Measurements from ENCODE around the gene P2RY6. TPM values are rescaled to one million over a fixed set of nuclear protein-coding genes. Genes with fewer than 3 reads are reported as not detected.

P2RY6 gene
- total RNA-seq, 2 donors from 2014 or later: 2.0 to 4.4 TPM

DNA sequence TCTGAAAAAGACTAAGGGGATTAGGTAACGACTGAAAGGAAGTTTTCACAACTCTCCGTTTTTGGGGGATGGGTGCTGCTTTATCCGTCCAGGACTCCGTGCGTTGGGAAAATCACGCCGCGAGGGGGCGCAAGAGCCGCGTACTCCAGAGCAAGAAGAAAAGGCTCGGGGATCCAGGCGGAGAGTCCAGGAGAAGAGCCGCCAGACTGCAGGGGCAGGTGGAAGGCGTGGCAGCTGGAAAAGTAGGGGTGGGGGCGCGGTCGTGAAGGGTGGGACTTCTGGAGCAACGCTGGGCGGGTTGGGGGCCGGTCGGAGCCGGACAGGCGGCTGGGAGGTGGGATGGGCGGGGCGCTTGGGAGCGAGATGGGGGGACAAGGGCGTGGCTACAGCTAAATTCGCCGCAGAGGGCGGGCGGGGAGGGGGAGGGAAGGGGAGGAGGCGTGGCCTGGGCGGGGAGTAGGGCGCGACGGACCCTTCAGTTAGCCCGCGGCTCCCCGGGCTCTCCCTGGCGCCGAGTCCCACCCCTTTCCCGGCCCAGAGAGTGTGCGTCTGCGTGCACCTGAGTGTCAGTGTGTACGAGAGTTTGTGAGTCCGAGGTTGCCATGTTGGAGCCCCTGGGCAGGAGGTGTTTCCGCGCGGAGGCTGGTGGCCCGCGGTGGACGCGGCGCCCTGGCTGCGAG is 35.3 kb downstream of the P2RY6 start:
- intact Hi-C loops (cut with DNase I): loop anchor here in 1 of 2 donors (1.0 to 5.0 kb wide), 2 partner anchors 28 to 85 kb away; no protein-coding TSS in a partner anchor
- ATAC-seq (peak; percentile 62 to 75), DNase-seq (peak; percentile 98)

DNA sequence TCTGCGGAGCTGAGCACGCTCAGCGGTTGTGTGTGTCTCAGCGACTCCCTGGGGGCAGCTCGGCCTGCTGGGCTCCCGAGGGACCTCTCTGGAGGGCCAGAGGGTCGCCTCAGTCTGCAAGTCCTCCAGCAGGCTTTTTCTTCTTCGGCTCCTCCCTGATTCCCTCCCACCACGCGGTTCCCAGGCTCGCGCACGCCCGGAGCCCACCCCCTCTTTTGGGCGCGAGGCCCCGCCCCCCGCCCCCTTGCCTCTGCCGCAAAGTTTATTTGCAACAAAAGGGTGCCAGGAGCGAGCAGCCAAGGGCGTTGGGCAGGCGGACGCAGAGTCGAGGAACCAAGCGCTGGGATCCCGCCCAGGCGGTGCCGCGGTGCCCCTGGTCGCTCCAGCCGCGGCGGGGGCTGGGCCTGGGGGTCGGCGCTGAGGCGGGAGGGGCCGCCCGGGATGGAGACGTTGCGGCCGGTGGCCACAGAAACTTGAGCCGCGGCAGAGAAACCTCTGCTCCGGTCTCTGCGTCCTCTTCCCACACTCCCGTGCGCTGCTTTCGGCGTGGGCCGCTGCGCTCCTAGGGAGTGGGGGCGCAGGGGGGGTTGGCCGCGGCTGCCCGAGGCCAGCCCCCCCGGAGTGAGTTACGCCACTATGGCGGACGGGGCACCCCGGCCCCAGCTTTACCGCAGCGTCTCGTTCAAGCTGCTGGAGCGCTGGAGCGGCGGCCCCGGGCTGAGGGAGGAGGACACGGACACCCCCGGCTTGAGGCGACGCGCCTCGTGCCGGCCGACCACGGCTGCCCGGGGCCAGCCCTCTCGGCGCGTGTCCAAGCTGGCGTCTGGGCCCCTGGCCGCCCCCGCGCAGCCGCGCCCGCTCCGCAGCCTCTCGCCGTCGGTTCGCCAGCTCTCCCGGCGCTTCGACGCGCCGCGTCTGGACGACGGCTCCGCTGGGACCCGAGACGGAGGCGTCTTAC is 36.1 kb downstream of the P2RY6 start, which contains the start of gene ARHGEF17:
Gene ARHGEF17, plus strand, starts transcription at position 274 of the 958 bp plus-strand sequence. Its CDS starts 363 bp downstream, at position 637.
- peak; percentile 80 for DNase-seq
- ATAC-seq: peak; percentile 51 to 56
- intact Hi-C loops (cut with DNase I): loop anchor here in 1 of 2 donors (5.0 kb wide), 1 partner anchor 84 kb away; no protein-coding TSS in a partner anchor

DNA sequence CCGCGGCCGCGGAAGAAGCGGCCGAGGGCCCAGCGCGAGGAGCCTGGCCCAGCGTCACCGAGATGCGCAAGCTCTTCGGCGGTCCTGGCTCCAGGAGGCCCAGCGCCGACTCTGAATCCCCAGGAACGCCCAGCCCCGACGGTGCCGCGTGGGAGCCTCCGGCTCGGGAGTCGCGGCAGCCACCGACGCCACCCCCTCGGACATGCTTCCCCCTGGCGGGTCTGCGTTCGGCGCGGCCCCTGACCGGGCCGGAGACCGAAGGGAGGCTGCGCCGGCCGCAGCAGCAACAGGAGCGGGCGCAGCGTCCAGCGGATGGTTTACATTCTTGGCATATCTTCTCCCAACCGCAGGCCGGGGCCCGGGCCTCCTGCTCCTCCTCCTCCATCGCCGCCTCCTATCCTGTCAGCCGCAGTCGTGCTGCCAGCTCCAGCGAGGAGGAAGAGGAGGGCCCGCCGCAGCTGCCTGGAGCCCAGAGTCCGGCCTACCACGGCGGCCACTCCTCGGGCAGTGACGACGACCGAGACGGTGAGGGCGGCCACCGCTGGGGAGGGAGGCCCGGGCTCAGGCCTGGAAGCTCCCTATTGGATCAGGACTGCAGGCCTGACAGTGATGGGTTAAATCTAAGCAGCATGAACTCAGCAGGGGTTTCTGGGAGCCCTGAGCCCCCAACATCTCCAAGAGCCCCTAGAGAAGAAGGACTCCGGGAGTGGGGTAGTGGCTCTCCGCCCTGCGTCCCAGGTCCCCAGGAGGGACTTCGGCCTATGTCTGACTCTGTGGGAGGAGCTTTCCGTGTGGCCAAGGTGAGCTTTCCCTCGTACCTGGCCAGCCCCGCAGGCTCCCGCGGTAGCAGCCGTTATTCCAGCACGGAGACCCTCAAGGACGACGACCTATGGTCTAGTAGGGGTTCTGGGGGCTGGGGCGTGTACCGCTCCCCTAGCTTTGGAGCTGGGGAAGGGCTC is 37.1 kb downstream of the P2RY6 start:
- ATAC-seq (peak; percentile 75), DNase-seq (peak; percentile 94)
- intact Hi-C loops (cut with DNase I): loop anchor here in 1 of 2 donors (5.0 kb wide), 1 partner anchor 83 kb away; no protein-coding TSS in a partner anchor

DNA sequence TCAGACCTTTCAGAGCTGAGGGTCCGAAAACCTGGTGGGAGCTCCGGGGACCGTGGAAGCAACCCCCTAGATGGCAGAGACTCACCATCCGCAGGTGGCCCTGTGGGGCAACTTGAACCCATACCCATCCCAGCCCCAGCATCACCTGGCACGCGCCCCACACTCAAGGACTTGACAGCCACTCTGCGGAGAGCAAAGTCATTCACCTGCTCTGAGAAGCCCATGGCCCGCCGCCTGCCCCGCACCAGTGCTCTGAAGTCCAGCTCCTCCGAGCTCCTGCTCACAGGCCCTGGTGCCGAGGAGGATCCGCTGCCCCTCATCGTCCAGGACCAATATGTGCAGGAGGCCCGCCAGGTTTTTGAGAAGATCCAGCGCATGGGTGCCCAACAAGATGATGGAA is 37.9 kb downstream of the P2RY6 start:
- ATAC-seq (no peak), DNase-seq (no peak)
- intact Hi-C loops (cut with DNase I): no loop called here

DNA sequence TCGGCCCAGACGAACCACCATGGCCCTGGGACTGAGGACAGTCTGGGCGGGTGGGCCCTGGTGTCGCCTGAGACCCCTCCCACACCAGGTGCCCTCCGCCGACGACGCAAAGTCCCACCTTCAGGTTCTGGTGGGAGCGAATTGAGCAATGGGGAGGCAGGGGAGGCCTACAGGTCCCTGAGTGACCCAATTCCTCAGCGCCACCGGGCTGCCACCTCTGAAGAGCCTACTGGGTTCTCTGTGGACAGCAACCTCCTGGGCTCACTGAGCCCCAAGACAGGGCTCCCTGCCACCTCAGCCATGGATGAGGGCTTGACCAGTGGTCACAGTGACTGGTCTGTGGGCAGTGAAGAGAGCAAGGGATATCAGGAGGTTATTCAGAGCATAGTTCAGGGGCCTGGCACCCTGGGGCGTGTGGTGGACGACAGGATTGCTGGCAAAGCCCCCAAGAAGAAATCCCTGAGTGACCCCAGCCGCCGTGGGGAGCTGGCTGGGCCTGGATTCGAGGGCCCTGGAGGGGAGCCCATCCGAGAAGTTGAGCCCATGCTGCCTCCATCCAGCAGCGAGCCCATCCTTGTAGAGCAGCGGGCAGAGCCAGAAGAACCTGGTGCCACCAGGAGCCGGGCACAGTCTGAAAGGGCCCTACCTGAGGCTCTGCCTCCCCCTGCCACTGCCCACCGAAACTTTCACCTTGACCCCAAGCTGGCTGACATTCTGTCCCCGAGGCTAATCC is 38.7 kb downstream of the P2RY6 start:
- no peak for ATAC-seq
- no peak for DNase-seq
- intact Hi-C loops (cut with DNase I): no loop called here

DNA sequence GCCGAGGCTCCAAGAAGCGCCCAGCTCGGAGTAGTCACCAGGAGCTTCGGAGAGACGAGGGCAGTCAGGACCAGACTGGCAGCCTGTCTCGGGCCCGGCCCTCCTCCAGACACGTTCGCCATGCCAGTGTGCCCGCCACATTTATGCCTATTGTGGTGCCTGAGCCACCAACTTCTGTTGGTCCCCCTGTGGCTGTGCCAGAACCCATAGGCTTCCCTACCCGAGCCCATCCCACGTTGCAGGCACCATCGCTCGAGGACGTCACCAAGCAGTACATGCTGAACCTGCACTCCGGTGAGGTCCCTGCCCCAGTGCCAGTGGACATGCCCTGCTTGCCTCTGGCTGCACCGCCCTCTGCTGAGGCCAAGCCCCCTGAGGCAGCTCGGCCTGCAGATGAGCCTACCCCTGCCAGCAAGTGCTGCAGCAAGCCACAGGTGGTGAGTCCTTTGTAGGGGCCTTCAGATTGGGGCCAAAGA is 39.3 kb downstream of the P2RY6 start:
- DNase-seq: no peak
- no peak for ATAC-seq
- intact Hi-C loops (cut with DNase I): no loop called here

DNA sequence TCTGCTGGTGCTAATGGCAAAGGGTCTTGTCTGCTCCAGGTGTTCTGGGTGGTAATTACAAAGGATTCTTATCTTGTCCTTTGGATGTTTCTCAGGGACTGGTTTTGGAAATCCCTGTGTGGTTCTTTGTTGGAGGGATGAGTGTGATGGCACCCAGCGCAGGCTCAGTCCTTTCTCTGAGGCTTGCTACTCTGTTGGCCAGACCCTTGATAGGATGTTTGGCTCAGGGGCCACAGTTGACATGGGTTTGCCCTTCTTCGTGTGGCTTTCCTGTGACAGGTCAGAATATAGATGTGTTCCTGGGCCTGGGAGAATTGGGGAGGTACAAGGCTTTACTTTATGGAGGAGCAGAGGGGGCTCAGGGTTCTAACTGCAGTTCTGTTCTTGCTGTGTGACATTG is 39.9 kb downstream of the P2RY6 start:
- ATAC-seq (no peak), DNase-seq (no peak)
- intact Hi-C loops (cut with DNase I): no loop called here

DNA sequence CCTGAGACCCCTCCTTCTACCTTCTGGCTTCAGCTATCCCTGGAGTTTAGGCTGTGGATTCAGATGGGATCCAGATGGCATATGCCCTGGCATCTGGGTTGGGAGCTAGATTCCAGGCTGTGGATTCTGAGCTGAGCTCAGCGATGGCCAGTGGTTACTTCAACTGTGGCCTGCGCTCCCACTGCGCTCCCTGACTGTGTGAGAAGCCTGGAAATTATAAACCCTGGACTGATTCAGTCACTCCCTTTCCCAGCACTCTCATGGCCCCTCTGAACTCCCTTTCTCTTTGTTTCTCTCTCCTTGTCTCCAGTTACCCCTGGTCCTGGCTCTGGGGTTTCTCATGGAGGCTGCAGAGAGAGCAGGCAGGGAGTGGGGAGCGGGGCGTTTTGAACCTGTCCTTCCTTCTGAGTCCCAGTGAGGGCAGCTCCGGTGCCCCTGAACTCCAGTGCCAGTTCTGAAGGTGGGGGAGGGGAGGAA is 40.8 kb downstream of the P2RY6 start:
- DNase-seq (no peak), ATAC-seq (no peak)
- intact Hi-C loops (cut with DNase I): no loop called here

DNA sequence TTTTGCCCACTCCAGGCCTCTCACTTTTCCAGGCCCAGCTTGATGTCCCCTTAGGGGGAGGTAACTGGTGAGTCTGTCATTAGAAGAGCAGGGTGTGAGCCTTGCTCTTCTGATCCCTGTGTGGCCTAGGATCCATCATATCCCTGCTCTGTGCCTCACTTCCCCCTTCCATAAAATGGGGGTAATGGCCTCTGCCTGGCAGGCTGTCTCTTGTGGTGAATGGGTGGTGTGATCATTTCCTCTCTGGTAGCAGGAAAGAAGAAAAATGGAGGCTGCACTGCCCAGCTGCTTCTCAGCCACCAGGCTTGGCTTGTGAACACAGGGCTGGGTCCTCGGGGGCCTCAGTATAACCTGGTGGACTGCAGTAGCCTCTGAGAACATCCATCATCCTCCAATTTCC is 41.5 kb downstream of the P2RY6 start:
- ATAC-seq: no peak
- intact Hi-C loops (cut with DNase I): no loop called here
- no peak for DNase-seq

DNA sequence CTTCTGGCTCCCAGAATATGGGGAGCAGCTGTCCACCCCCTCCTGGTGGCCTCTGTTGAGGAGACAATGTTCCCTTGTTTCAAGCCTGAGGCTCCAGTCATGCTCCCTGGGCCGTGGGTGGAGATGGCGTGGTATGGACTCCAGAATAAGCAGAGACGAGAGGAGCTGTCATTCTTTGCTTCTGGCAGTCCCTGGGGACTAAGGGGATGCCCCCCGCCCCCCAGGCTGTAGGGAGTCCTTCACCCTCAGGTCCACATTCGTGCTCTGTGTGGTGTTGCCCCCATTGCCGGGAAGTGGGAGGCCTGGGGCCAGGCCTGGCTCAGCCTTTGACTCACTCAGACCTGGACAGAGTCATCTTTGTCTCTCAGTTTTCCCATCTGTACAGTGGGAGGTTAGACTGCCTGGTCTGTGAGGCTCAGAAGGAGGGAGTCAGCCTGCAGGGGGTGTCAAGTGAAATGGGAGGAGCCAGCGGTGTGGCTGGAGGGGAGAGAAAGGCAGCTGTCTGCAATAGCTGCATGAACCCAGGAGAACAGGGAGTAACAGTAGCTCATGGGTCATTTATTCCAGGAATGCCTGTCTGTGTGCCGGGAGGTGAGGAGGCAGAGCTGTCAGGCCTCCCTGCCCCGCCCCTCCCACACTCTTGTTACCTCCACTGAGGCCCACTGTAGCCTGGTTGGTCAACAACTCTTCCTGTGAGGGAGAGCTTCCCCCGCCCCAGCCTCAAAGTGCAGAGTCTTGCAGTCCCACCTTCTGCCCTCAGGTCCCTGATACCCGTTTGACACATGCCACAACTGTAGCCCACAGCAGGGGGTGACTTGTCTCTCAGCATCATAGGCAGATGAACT is 42.2 kb downstream of the P2RY6 start:
- ATAC-seq (peak; percentile 19 to 70), DNase-seq (peak; percentile 62)
- intact Hi-C loops (cut with DNase I): no loop called here

DNA sequence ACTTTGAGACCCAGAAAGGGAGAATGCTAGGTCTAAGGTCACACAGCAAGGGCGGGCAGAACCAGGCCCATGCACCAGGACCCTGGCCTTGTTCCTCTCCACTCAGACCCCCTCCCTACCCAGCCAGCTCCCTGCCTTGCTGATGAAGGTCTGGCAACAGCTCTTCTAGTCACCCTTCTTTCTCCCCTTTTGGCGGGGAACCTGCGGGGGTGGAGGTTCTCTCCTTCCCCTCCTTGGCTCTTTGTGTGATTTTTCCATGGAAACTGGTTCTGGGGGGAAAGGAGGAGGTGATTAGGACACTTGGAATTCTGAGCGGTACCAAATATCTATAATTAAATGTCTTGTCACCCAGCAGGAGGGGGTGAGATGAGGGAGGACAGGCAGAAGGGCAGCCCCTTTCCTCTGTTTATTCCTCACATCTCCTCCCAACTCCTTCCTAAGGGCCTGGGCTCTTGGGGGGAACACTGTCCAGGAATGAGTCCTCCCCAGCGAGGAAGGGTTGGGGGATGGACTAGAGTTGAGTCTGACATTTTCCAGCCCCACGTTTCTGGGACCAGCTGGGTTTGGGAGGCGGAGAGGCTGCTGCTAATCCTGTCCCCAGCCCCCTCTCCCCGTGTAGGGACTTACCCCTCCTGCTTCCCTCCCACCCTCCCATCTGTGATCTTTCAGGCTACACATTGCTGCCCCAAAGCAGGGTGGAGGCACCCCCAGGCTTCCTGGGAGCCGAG is 43.3 kb downstream of the P2RY6 start:
- no peak for DNase-seq
- intact Hi-C loops (cut with DNase I): no loop called here
- no peak for ATAC-seq

DNA sequence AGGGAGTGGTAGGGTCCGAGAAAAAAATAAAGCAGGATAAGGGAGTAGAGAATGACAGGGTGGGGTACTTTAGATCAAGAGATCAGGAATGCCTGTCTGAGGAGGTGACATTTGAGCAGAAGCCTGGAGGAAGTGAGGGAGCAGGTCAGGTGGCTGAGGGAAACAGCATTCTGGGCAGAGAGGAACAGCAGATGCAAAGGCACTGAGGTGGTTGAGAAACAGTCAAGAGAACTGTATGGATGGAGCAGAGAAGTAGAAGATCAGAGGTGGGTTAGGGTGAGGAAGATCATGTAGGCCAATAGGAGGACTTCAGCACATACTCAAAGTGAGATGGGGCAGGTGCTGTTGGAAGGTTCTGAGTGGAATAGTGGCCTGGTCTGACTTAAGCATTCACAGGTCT is 44.3 kb downstream of the P2RY6 start:
- DNase-seq: no peak
- no peak for ATAC-seq
- intact Hi-C loops (cut with DNase I): no loop called here

DNA sequence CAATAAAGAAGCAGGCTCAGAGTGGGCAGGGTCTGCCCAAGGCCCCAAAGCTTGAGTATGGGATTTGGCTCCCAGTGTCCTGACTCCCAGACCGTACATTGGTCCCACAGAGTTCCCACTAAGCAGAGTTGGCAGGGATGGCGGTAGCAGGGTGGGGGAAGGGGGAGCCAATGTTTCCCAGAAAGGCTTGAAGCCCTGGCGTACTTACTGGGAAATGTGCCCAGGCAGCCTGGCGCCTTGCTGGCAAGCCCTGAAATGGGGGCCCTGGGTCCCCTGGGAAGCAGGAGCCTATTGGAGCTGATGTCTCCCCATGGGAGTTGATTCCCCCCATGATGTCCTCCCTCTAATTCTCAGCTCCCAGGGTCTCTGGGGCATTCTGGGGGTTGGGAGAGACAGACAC is 45.2 kb downstream of the P2RY6 start:
- intact Hi-C loops (cut with DNase I): no loop called here
- peak; percentile 24 to 71 for ATAC-seq
- DNase-seq: peak; percentile 83

DNA sequence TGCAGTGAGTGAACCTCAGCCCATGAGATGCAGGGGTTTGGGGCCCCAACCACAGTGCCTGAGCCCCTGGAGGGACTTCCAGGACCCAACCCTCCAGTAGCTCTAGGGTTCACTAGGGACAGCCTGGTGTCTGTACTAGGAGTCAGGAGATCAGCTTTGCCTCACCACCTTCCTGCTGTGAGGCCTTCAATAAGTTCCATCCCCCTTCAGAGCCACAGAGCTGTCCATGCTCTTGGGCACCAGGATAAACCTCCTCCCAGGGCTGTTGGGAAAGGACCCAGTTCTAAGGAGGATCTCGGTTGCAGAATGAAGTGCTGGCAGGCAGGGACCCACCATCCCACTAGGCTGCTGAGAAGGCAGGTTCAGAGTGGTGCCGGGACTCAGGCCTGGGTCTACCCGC is 45.7 kb downstream of the P2RY6 start:
- intact Hi-C loops (cut with DNase I): no loop called here
- ATAC-seq: peak in 1 of 2 donors; percentile 27

DNA sequence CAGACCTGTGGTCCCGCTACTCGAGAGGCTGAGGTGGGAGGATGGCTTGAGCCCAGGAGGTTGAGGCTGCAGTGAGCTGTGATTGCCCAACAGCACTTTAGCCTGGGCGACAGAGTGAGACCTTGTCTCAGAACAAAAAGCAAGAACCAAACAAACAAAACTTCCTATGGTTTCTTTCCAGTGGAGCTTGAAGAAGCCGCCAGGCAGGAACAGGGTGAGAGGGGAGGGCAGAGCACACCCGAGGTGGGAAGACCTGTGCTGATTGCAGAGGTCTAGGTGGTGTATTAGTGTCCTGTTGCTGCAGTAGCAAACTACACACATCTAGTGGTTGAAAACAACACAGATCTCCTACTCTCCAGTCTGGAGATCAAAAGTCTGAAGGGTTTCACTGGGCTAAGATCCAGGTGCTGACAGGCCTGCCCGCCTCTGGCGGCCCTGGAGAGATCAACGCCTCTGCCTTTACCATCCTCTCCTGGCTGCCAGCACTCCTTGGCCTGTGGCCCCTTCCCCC is 46.4 kb downstream of the P2RY6 start:
- intact Hi-C loops (cut with DNase I): no loop called here
- ATAC-seq (no peak), DNase-seq (no peak)

More for the DNA sequence above, 45.7 kb downstream of the P2RY6 start:
- DNase-seq: no peak

All from left cardiac atrium (tissue), 4 donors.